ENCODE data around the gene PNPLA1.

GRCh38 chr6:36331381-36331780 lies 61.5 kb downstream of the PNPLA1 start:
- TF ChIP-seq GATA2 (IDR thresholded peaks at IDR 0.05; ENCODE audit: low read depth, low read length) = no peak
- TF ChIP-seq GATA3 (IDR thresholded peaks at IDR 0.05; ENCODE audit: low read depth, low read length) = no peak

All from SH-SY5Y (cell line).